ENCODE data around the gene CDH24. TPM values are rescaled to one million over a fixed set of nuclear protein-coding genes. Genes with fewer than 3 reads are reported as not detected.
A peak's percentile ranks its signal among the peaks of the same experiment; 100 is the strongest.

Gene CDH24
- total RNA-seq, 1 donor from 2014 or later: 5.9 TPM

DNA sequence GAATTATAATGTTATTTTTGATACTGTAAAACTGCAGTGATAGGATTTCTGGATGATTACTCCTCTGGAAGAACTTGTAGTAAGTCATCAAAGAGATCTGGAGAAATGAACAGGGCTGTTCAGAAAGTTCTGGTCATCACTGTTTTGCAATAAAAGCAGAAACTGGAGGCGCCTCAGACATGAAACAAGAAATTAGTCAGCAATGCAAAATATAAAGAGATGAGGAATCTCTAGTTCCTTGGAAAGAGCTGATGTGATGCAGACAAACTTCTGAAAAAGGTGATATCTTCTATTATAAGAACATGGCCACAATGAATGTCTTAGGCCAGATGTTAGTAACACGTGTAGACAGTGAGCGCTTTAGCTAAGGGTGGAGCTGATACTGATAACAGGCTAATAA is 28.1 kb upstream of the CDH24 start:
- TF ChIP-seq, protein P1, sequence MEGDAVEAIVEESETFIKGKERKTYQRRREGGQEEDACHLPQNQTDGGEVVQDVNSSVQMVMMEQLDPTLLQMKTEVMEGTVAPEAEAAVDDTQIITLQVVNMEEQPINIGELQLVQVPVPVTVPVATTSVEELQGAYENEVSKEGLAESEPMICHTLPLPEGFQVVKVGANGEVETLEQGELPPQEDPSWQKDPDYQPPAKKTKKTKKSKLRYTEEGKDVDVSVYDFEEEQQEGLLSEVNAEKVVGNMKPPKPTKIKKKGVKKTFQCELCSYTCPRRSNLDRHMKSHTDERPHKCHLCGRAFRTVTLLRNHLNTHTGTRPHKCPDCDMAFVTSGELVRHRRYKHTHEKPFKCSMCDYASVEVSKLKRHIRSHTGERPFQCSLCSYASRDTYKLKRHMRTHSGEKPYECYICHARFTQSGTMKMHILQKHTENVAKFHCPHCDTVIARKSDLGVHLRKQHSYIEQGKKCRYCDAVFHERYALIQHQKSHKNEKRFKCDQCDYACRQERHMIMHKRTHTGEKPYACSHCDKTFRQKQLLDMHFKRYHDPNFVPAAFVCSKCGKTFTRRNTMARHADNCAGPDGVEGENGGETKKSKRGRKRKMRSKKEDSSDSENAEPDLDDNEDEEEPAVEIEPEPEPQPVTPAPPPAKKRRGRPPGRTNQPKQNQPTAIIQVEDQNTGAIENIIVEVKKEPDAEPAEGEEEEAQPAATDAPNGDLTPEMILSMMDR (IDR thresholded peaks at IDR 0.05; ENCODE audit: insufficient read depth, low read length, poor library complexity, severe bottlenecking): no peak
- DNase-seq (ENCODE audit: low read depth): no peak
- Histone ChIP-seq H3K4me3 (ENCODE audit: low read depth, low read length) (no peak overlapping the region), H3K27me3 (ENCODE audit: control insufficient read depth, insufficient read depth, low read length) (no peaks in the 10 kb centered on the region), H3K36me3 (ENCODE audit: control insufficient read depth, insufficient read depth, low read length) (peaks cover 1% of the 10 kb centered on the region)

DNA sequence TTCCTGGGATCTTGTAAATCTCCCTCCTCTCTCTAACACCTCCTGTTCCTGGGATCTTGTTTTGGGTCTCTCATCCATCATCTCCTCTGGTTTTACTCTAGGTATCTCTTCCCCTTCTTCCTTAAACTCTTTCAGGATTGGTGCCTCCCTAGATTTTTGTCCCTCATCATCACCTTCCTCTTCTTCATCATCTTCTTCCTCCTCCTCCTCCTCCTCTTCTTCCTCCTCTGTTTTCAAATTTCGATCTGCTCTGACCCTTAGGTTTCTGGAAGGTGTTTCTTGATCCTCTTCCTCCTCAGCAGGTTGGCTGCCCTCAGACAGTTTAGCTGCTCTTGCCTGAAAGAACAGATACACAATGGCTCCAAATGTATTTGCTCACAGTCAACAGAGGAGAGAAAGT is 23.2 kb upstream of the CDH24 start:
- TF ChIP-seq, protein P1 (IDR thresholded peaks at IDR 0.05; ENCODE audit: insufficient read depth, low read length, poor library complexity, severe bottlenecking): no peak
- DNase-seq (ENCODE audit: low read depth): no peak
- no peaks in the 10 kb centered on the region for H3K27me3 ChIP-seq (ENCODE audit: control insufficient read depth, insufficient read depth, low read length)
- H3K4me3 ChIP-seq (ENCODE audit: low read depth, low read length): no peak overlapping the region
- H3K36me3 ChIP-seq (ENCODE audit: control insufficient read depth, insufficient read depth, low read length): peaks cover 8% of the 10 kb centered on the region

DNA sequence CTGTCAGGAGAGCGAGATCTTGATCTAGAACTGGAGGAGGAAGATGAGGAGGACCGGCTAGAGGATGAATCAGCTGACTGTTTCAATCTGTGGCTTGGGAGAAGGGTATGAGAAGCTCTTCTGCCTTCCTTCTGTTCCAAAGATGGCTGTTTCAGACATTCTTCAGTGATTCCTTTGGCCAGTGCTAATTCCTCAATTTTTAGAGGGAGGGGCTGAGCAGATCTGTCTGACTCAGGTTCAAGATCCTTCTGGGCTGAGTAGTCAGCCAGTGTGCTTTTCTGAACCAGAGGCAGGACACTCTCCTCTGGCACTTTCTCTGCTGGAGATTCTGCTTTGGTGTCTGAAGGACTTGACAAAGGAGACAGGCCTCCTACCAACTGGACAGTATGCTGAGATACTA is 22.4 kb upstream of the CDH24 start:
- TF ChIP-seq, protein P1 (IDR thresholded peaks at IDR 0.05; ENCODE audit: insufficient read depth, low read length, poor library complexity, severe bottlenecking): no peak
- no peak for DNase-seq (ENCODE audit: low read depth)
- Histone ChIP-seq H3K36me3 (ENCODE audit: control insufficient read depth, insufficient read depth, low read length) (peaks cover 9% of the 10 kb centered on the region), H3K4me3 (ENCODE audit: low read depth, low read length) (no peak overlapping the region), H3K27me3 (ENCODE audit: control insufficient read depth, insufficient read depth, low read length) (no peaks in the 10 kb centered on the region)

DNA sequence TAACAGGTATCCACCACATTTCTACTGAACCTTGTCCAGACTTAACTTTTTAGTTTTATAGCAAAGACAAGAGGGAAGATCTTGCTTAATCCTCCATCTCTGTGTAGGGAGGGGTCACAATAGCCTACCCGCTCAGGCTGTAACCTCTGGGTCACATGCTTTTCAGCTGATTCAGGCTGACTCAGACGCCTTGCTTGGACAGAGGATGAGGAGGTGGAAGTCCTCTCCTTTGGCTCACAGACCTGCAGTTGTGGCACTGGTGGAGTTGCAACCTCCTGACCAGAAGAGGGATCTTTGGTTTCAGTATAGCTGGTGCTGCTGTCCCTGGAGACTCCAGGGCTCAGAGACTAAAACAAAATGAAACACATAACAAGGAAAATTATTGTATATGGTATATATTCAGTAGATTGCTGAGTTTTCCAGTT is 21.4 kb upstream of the CDH24 start:
- Histone ChIP-seq H3K27me3 (ENCODE audit: control insufficient read depth, insufficient read depth, low read length) (no peaks in the 10 kb centered on the region), H3K4me3 (ENCODE audit: low read depth, low read length) (no peak overlapping the region), H3K36me3 (ENCODE audit: control insufficient read depth, insufficient read depth, low read length) (peaks cover 9% of the 10 kb centered on the region)
- TF ChIP-seq, protein P1 (IDR thresholded peaks at IDR 0.05; ENCODE audit: insufficient read depth, low read length, poor library complexity, severe bottlenecking): no peak
- DNase-seq (ENCODE audit: low read depth): peak; percentile 88

DNA sequence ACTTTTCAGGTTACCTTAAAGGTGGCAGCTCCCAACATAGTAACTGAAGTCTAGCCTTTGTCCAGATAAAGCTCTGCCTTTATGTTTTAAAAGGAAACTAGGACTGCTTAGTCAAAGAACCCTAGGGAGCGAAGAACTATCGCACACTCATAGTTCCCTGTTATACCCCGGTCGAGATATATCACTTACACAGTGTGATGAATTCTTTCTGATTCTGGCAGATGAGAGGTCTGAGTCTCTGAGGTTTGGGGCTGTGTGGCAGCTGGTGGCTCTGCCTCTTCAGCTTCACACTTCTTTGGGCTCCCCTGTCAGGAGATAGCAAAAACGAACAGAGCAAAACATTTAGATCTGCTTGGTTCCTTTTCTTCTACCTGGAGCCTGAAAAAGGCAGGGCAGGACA is 20.6 kb upstream of the CDH24 start:
- no peak for DNase-seq (ENCODE audit: low read depth)
- TF ChIP-seq, protein P1 (IDR thresholded peaks at IDR 0.05; ENCODE audit: insufficient read depth, low read length, poor library complexity, severe bottlenecking): no peak
- no peak overlapping the region for H3K4me3 ChIP-seq (ENCODE audit: low read depth, low read length)
- no peaks in the 10 kb centered on the region for H3K27me3 ChIP-seq (ENCODE audit: control insufficient read depth, insufficient read depth, low read length)
- peaks cover 9% of the 10 kb centered on the region for H3K36me3 ChIP-seq (ENCODE audit: control insufficient read depth, insufficient read depth, low read length)

DNA sequence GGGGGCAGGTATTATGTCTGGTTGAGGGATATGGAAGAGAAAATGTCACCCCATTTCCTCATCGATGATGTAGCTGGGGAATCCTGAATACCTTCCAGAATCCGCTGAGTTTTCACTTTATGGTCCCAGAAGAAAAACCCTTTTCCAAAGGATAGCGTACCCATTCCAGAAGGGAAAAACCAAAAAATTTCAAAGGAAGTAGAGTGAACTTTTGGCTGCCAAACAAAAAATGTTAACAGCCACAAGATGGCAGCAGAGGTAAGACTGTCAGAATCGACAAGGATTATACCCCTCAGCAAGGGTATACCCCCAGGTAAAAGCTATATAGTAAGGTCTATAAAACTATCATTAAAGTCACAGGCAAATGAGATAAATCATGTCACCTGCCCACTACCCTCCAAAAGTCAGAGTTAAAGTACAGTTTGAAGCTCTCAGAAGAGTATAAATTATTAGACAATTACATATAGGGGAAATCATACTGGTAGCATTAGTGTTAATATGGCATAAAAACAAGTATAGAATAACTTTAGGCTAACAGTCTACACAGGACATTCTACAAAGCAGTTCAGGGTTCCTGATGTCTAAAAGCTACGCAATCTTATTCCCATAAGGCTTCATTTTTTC is 19.6 kb upstream of the CDH24 start:
- peaks cover 9% of the 10 kb centered on the region for H3K36me3 ChIP-seq (ENCODE audit: control insufficient read depth, insufficient read depth, low read length)
- no peak for DNase-seq (ENCODE audit: low read depth)
- no peak overlapping the region for H3K4me3 ChIP-seq (ENCODE audit: low read depth, low read length)
- TF ChIP-seq, protein P1 (IDR thresholded peaks at IDR 0.05; ENCODE audit: insufficient read depth, low read length, poor library complexity, severe bottlenecking): peak; percentile 55
- no peaks in the 10 kb centered on the region for H3K27me3 ChIP-seq (ENCODE audit: control insufficient read depth, insufficient read depth, low read length)
